NCI-H1417 treated with DMSO at 0.1 percent for 48 hours (cell line): ENCODE data around the gene SIX6.
"Not testable (repeated sequence)": the region's sequence is repeated elsewhere in the genome, so short reads cannot be mapped to it uniquely, and the experiment has no call there.

ENCODE experiments used
- DNase-seq: peaks from one replicate; lab custom pipeline; 2025; lab: John Stamatoyannopoulos, UW

SIX6 gene

GRCh38 chr14:60508707-60509437 lies at the start of gene SIX6:
TSS of gene SIX6 (plus strand) at chr14:60509146. CDS start at chr14:60509399, 253 bp downstream.
- DNase-seq: no peak

GRCh38 chr14:60480248-60480647 lies 28.7 kb upstream of the SIX6 start:
- DNase-seq: not testable (repeated sequence)

- DNase-seq: no peak
Measured at GRCh38 chr14:60482743-60483142, 26.2 kb upstream of the SIX6 start.

- DNase-seq: no peak
Measured at GRCh38 chr14:60485057-60485597, 23.8 kb upstream of the SIX6 start.

GRCh38 chr14:60485598-60486251 lies 23.2 kb upstream of the SIX6 start, which contains the start of gene C14orf39:
TSS of gene C14orf39 (minus strand) at chr14:60486063. CDS start at chr14:60485078, 985 bp downstream.
- no peak for DNase-seq

- no peak for DNase-seq
Measured at GRCh38 chr14:60487211-60487610, 21.7 kb upstream of the SIX6 start.

GRCh38 chr14:60488175-60488574 lies 20.8 kb upstream of the SIX6 start:
- no peak for DNase-seq

GRCh38 chr14:60490270-60490669 lies 18.7 kb upstream of the SIX6 start:
- no peak for DNase-seq

GRCh38 chr14:60495946-60496345 lies 13.0 kb upstream of the SIX6 start:
- no peak for DNase-seq

- no peak for DNase-seq
Measured at GRCh38 chr14:60502541-60502940, 6.4 kb upstream of the SIX6 start.

GRCh38 chr14:60505448-60505847 lies 3.5 kb upstream of the SIX6 start:
- no peak for DNase-seq

- DNase-seq: no peak
Measured at GRCh38 chr14:60506010-60506409, 2.9 kb upstream of the SIX6 start.

- no peak for DNase-seq
Measured at GRCh38 chr14:60506462-60506984, 2.4 kb upstream of the SIX6 start.

- no peak for DNase-seq
Measured at GRCh38 chr14:60506985-60507829, 1.7 kb upstream of the SIX6 start.

GRCh38 chr14:60508363-60508706 lies 611 bp upstream of the SIX6 start:
- no peak for DNase-seq

- DNase-seq: no peak
Measured at GRCh38 chr14:60509438-60510253, 700 bp downstream of the SIX6 start.

- DNase-seq: no peak
Measured at GRCh38 chr14:60510254-60510950, 1.5 kb downstream of the SIX6 start.

GRCh38 chr14:60510951-60511599 lies 2.1 kb downstream of the SIX6 start:
- DNase-seq: no peak

GRCh38 chr14:60512126-60512525 lies 3.2 kb downstream of the SIX6 start:
- DNase-seq: no peak

- DNase-seq: no peak
Measured at GRCh38 chr14:60512973-60513571, 4.1 kb downstream of the SIX6 start.
